Umbilical cord (tissue), 2 donors: Measurements from ENCODE around the gene SLC25A43. TPM values are rescaled to one million over a fixed set of nuclear protein-coding genes. Genes with fewer than 3 reads are reported as not detected.
A peak's percentile ranks its signal among the peaks of the same experiment; 100 is the strongest.
"Not testable (repeated sequence)": the region's sequence is repeated elsewhere in the genome, so short reads cannot be mapped to it uniquely, and the experiment has no call there.

ENCODE experiments used
- DNase-seq: peaks from one replicate; pipeline ENCODE4 v3.0.0-alpha.2; 2015; ENCODE audit warnings: low spot score
- total RNA-seq: library from RNA; depleted of rRNA; stranded (reverse); fragments of >200 nt; gene quantifications from one replicate; pipeline ENCODE4 v1.2.3, GENCODE V29; 2014; ENCODE audit warnings: low replicate concordance; ENCODE audit not compliant: insufficient read depth

Gene SLC25A43
- total RNA-seq, 1 donor from 2014 or later, result 12.5 TPM

DNA sequence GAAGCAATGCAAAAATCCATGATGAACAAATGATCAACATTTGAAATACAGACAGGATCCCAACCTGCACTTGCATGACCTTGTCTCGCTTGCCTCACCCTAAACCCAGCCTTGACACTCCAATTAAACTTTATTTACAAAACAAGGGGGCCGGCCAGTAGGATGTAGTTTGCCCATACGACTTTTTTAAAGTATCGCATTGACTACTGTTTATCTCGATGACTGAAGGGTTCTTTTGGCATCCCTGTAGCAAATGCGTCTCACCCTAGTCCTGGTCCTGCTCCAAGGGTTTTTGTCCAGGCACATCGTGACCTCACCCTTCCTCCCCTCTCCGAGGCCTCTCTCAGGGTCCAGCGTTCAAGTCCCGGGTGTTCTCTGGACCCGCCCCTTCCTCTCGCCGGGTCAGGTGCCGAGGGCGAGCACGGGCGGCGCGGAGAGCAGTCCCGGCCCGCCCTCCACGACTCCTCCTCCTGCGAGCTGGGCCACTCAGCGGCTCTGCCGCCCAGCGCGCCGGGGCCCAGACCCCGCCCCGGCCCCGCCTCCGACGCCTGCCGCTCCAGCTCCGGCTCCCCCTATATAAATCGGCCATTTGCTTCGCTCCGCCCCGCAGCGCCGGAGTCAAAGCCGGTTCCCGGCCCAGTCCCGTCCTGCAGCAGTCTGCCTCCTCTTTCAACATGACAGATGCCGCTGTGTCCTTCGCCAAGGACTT lies 68.9 kb downstream of the SLC25A43 start, which contains the start of gene SLC25A5:
TSS of gene SLC25A5 (plus strand) at position 603 of the 709 bp plus-strand sequence. CDS start at position 675, 72 bp downstream.
- peak; percentile 80 for DNase-seq

DNA sequence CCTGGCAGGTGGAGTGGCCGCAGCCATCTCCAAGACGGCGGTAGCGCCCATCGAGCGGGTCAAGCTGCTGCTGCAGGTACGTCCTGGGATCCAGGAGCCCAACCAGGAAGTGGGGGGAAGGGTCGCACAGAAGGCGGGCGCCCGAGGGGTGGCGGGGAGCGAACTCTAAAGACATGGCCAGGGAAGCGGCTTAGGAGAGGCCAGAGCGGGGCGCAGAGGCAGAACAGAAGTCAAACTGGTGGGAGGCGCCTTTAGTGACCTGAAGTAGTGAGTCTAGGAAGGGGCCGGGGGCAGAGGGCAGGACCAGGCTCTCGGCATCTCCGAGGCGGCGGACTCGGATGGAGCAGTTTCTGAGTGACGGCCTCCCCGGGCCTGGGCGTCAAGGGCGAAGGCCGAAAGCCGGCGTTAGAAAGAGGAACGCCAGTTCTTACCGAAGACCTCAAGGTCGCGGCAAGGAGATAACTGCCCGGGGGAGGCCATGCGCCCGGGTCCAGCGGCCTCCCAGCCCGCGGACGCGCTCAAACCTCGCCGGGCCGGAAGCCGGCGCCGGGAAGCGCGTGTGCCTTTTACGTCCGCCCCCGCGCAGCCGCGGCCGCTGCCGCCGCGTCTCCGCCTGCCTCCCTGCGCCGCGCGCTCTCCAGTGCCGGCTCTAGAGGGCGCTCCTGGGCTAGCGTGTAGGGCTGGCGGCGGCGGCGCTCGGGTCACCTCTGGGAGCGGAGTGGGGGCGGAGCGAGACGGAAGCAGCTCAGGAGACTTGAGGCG lies 69.6 kb downstream of the SLC25A43 start:
- peak; percentile 89 for DNase-seq

DNA sequence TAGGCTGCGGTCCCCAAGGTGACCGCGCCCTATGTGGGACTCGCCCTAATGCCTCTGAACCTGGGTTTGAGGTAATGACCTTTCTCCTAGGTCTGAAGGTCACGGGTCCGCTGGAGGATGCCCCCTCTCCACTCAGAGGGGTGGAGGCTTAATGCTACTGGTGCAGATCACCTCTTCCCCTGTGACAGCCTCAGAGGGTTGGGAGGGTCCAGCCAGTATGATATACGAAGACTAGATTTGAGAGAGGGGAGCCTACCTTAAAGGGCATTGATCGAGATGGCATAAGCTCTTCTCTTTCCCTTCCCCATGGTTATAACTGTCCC lies 70.1 kb downstream of the SLC25A43 start:
- no peak for DNase-seq

DNA sequence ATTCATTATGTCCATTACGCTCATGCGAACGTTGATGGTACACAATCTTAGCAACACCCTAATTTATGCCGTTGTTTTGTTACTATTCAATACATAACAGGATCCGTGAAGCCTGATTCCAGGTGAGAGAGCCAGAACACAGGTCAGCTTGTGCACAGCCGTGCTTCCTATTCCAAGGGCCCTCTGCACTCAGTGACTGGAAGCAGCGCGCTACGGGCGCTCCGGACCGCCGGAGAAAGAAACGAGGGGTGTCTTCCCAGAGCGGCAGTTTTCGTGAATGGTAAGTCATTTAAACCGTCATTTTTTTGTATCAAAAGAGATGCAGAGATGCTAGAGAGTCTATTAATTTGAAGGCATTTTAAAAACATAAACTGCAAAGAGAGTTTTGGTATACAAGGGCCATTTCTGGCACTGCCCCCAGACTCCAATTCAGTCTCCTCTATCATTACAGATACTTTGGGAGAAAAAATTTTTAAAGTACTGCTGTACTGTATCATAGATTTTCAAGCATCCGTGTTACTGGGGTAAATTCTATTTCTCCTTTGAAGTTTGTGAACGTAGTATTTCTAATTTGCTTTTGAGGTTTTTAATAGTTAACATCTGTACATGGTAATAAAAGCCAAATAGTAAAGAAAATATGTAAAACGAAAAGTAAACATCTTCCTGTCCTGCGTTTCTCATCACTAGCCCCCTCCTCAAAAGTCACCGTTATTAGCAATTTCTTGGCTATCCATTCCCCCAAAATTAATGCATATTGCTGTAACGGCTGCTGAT lies 75.7 kb downstream of the SLC25A43 start:
- DNase-seq, result no peak

DNA sequence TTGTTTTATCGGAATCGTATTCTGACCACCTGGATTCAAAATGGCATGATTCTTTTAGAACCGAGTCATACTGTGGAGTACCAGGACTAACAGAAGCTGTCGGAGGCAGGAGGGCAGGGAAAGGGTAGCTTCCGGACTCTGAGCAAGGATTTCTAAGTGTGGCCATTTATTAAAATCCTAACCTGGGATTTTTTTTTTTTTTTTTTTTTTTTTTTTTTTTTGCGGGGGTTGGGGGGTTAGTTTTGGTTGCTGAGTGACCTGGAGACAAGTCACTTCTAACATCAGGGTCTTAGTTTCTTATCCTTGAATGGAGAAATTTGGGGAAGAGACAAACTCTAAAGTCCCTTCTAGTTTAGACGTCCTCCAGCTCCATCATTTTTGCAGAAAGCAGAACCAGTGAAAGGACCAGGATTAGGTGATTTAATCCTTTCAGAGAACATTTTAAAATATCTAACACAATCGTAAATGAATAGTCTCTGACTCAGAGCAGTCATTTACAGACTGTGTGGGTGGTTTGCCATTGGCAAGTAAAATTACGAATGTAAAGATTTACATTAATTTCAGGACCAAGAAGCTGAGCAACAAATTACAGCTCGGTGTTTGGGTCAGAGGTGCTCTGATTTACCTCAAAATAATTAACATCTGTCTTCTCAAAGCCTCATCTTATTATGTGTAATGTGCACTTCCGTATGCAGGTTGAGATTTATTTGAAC lies 76.4 kb downstream of the SLC25A43 start:
- no peak for DNase-seq

DNA sequence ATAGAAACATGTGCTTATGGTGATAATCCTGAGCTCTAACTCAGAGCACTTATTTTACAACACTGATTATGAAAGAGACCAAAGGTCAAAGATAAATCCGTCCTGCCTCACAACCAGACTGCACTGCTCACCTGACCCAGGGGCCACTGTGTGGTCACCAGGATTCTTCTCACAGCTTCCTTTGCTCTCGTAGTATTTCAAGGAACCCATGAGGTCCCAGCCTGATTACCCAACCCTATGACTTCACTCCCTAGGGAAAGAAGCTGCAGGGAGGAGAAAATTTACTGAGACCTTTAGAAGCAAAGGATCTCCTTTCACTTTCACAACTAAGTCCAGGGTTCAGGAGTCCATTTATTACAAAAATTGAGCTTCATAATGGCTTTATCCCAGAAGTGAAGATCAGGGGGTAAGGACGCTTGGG lies 78.7 kb downstream of the SLC25A43 start:
- peak; percentile 23 for DNase-seq

DNA sequence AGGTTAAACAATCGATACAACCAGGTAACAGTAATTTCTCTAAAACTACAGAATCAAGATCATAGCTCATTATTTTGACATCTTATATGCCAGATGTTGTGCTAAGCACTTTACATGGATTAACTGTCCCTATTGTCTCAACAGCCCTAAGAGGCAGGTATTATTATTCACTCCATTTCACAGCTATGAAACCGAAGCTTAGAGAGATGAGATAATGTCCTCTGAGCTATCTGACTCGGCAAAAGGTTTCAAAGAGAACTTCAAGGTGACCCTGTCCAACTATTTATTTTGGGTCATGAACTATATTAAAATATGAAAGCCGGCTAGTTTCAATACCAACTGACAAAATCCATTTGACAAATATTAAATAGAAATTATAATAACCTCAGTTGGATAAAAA lies 79.4 kb downstream of the SLC25A43 start:
- no peak for DNase-seq

GRCh38 chrX:119479845-119480244 lies 80.7 kb downstream of the SLC25A43 start:
- DNase-seq, result no peak

DNA sequence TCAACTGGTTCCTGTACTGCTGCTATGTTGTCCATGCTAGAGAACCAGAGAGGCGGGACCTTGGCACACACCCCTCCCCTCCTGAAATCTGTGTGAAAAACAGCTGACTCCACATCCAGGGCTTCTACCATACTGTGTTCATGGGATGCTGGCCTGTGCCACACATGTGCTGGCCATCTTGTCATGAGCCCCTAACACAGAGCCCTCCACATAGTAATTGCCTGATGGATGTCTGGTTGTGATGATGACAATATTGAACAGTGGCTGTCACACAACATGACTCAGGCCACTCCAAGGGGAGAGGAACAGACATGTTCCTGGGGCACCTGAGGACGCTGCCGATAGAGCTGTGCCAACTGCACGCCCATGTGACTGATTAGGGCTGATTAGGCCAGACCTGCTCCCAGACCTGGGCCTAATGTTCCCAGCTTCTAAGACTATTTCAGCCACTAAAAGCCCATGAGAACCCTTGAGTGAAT lies 82.2 kb downstream of the SLC25A43 start:
- DNase-seq, result no peak

GRCh38 chrX:119482041-119482440 lies 82.9 kb downstream of the SLC25A43 start:
- DNase-seq, result no peak

- DNase-seq, result peak; percentile 56
Measured at GRCh38 chrX:119482481-119483480, 83.6 kb downstream of the SLC25A43 start.

GRCh38 chrX:119486745-119487144 lies 87.6 kb downstream of the SLC25A43 start:
- no peak for DNase-seq

GRCh38 chrX:119487766-119488165 lies 88.6 kb downstream of the SLC25A43 start:
- not testable (repeated sequence) for DNase-seq

DNA sequence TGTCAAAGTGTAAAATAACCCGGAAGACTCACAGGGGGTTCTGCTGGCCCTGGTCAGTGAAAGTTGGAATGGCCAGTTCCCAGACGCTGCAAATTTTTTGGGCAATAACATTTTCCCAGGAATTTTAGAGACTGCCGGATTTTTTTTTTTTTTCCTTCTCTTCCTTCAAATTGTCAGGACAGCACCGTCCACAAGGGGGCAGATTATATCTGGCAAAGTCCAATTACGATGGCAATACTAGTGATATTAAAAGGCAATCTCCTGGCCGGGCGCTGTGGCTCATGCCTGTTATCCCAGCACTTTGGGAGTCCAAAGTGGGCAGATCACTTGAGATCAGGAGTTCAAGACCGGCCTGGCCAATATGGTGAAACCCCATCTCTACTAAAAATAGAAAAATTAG lies 89.6 kb downstream of the SLC25A43 start:
- DNase-seq, result no peak

DNA sequence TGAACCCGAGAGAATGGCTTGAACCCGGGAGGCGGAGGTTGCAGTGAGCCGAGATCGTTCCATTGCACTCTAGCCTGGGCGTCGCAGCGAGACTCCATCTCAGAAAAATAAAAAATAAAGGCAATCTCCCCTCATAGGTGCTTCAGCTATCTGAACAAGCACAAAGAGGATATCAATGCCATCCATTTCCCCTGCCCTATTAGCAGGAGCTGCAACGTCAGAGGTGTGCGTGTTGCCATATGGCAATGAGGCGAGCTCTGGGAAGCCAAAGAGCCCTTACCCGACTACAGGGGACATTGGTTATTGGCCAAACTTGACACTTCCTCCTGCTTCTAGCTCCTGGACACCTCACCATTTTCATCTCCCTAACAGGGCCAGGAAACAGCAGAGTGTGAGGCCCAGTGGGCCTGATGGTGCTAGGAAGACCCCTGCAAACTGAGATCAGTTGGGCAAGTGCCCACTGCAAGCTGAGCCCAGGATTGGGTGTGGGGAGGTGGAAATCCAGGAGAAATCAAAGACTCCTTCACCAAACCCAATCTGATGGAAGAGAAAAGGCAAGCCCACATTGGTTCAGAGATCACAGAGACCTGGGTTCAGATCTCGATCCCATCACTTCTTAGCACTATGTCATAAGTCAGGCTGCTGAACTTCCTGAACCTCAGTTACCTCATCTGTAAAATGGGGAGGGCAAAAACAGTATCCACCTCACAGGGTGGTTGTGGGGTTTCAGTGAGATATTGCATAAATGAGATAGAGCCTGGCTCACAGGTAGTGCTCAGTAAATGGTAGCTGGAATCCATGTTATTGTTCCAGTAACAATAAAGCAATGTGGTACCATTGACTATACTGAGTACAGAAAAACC lies 90.3 kb downstream of the SLC25A43 start:
- no peak for DNase-seq

DNA sequence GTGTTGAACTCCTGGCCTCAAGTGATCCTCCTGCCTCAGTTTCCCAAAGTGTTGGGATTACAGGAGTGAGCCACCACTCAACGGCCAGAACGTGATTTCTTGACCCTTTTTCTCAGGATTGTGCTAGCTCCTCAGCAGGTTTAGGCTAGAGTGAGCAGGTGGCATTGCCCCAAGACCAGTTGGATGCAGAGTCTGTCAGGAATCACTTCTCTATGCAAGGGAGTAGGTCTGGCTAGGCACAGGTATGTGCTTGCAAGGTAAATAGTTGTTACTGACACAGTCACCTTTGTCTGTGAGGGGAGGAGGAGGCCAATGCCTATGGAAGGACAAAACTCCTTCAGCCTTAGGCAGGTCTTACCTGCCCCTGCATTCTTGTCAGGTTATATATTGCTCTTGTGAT lies 93.3 kb downstream of the SLC25A43 start:
- DNase-seq, result no peak

GRCh38 chrX:119493851-119494495 lies 94.8 kb downstream of the SLC25A43 start:
- DNase-seq, result not testable (repeated sequence)
